Ascending aorta (tissue), 2 donors: ENCODE data around the gene SREBF1. TPM values are rescaled to one million over a fixed set of nuclear protein-coding genes. Genes with fewer than 3 reads are reported as not detected.
A peak's percentile ranks its signal among the peaks of the same experiment; 100 is the strongest.

ENCODE experiments used
- DNase-seq, 2 donors: peaks; one replicate each; pipeline ENCODE4 v3.0.0-alpha.2; 2019; ENCODE audit warnings: low spot score in 2 of 2
- H3K27ac ChIP-seq, 2 donors: fragments of 200-600 bp; sonication (generic); one replicate each; pipeline ENCODE4 v1.5.1; 2016 to 2017; ENCODE audit warnings: mild to moderate bottlenecking in 1 of 2
- H3K27me3 ChIP-seq: fragments of 200-600 bp; sonication (generic); one replicate; pipeline ENCODE4 v1.5.1; 2017
- H3K36me3 ChIP-seq, 2 donors: fragments of 200-600 bp; sonication (generic); one replicate each; pipeline ENCODE4 v1.5.1; 2016
- H3K4me1 ChIP-seq, 2 donors: fragments of 200-600 bp; sonication (generic); one replicate each; pipeline ENCODE4 v1.5.1; 2016 to 2017; ENCODE audit warnings: mild to moderate bottlenecking in 1 of 2
- H3K4me3 ChIP-seq, 2 donors: fragments of 200-600 bp; sonication (generic); one replicate each; pipeline ENCODE4 v1.5.1; 2016 to 2017; ENCODE audit warnings: mild to moderate bottlenecking in 1 of 2
- H3K9me3 ChIP-seq, 2 donors: fragments of 200-600 bp; sonication (generic); one replicate each; pipeline ENCODE4 v1.5.1; 2016
- CTCF ChIP-seq, 3 experiments: fragments of 200-600 bp in 2 of 3; fragments of 450-650 bp in 1 of 3; sonication (generic) in 2 of 3; IDR thresholded peaks; one replicate each; pipeline ENCODE4 v1.5.1; 2016 to 2019; ENCODE audit warnings: antibody characterized with exemption in 3 of 3, mild to moderate bottlenecking in 1 of 3, moderate library complexity in 1 of 3
- intact Hi-C: fragments of 100-400 bp; cut with DNase I; formaldehyde crosslinking; loops from one replicate; pipeline ENCODE4 v1.15.1; 2023
- total RNA-seq: library from RNA; depleted of rRNA; stranded (reverse); fragments of >200 nt; gene quantifications from one replicate; pipeline ENCODE4 v1.1.0, GENCODE V29; 2016

The SREBF1 gene
- total RNA-seq, 1 donor from 2014 or later = 141 TPM

- Histone ChIP-seq H3K4me3 (no peak overlapping the region), H3K27me3 (no peaks in the 10 kb centered on the region), H3K27ac (no peak overlapping the region), H3K4me1 (peaks cover 5 to 32% of the 10 kb centered on the region in 2 donors), H3K9me3 (no peaks in the 10 kb centered on the region), H3K36me3 (peaks cover 7 to 14% of the 10 kb centered on the region in 2 donors)
- no peak for DNase-seq
- intact Hi-C loops = no loop called here
- TF ChIP-seq CTCF (IDR thresholded peaks at IDR 0.05) = no peak
These were observed 6.3 kb upstream of the SREBF1 start for GRCh38 chr17:17843096-17843495.

DNA sequence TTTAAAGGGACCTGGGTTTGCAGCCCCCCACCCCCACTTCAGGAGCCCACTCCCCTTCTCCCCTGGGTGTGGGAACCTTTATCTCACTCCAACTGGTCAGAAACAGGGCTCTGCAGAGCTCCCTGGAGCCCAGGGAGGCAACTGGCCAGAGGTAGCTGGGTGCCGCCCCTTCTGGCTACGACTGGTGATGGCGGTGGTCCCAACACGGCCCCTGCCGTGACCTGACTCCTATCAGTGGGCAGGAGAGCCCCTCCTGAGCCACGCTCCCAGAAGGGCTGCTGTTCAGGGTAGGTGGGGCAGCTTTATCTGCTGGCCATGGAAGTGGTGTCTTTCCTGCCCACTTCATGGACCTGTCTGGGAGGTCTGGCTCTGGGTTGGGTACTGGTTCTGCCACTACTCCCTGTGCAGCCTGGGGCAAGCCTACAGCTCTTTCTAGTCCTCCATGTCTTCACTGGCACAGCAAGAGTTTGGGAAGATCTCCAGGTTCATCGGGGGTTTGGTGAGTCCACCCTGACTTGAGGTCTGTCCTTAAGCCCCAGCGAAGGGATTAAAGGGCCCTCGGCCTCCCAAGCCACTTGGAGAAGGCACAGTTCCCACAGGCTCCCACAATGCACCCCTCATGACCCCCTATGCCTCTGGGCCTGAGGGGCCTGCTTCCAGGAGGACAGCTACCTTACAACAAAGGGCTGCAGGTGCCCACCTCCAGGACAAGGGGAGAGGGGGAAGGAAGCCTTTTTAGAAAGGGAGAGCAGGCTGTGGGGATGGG lies 5.5 kb upstream of the SREBF1 start:
- no peak for TF ChIP-seq CTCF (IDR thresholded peaks at IDR 0.05)
- DNase-seq = no peak
- H3K27me3 ChIP-seq = no peaks in the 10 kb centered on the region
- intact Hi-C loops = no loop called here
- H3K36me3 ChIP-seq = peaks cover 4 to 14% of the 10 kb centered on the region in 2 donors
- no peak overlapping the region for H3K4me3 ChIP-seq
- H3K4me1 ChIP-seq = peaks cover 9 to 39% of the 10 kb centered on the region in 2 donors
- H3K9me3 ChIP-seq = no peaks in the 10 kb centered on the region
- peak overlapping the region; percentile 93 to 98 for H3K27ac ChIP-seq

DNA sequence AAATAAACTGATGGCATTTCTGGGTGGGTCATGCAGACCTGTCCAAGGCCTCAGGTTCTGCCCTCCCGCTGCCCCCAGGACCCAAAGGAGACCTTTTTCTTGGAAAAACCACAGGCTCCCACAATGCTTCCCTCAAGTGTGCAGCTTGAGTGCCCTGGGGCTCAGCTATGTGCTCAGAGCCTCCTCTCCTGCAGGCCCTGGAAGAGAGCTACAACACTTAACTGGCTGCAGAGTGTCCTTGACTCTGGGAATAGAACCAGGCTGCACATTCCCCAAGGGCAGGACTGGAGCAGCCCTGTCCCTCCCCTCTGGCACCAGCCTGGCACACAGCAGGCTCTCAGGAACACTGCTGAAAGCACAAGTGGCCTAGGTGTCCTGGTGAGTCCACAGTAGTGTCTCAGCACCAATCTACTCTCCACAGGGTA lies 4.8 kb upstream of the SREBF1 start:
- Histone ChIP-seq H3K36me3 (peaks cover 0 to 7% of the 10 kb centered on the region in 2 donors), H3K9me3 (no peaks in the 10 kb centered on the region), H3K27me3 (no peaks in the 10 kb centered on the region), H3K27ac (peak overlapping the region; percentile 93 to 98), H3K4me3 (no peak overlapping the region), H3K4me1 (peaks cover 12 to 44% of the 10 kb centered on the region in 2 donors)
- DNase-seq = no peak
- no peak for TF ChIP-seq CTCF (IDR thresholded peaks at IDR 0.05)
- intact Hi-C loops = no loop called here

DNA sequence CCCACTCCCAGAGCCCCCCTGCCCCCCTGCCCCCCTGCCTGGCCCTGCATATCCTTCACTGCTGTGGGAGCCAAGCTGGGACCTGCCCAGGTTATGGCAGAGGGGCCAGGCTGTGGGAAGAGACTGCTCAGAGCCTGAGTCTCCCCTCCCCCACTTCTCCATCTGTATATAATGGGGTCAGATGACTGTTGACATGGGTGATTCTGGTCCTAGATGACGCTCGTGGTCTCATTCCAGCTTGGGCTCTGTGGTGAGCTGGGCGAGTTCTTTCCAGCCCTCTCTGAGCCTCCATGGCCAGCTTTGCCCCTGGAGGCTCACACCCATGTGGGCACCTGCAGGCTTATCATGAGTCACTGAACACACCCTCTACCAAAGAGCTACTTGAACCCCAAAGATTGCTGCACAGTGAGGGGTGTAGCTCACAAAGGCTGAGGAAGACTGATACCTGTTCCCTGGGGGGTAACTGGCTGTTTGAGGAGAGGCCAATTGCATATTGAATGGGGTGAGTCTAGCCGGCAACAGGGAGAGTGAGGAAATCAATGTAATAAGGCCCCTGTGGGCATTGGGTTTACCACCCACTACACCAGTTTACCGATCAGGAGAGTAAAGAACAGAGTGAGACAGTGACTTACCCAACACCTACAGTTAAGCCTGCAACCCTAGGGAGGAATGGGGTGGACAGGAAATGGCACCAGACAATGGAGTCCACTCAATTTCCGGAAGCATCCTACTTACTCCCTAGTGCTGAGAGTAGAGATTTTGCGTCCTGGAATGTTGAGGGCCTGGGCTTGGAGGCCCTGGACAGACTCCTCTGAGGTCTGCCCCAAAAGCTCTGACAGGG lies 4.2 kb upstream of the SREBF1 start:
- peak overlapping the region; percentile 61 to 66 for H3K4me3 ChIP-seq
- H3K4me1 ChIP-seq = peaks cover 12 to 45% of the 10 kb centered on the region in 2 donors
- H3K27me3 ChIP-seq = no peaks in the 10 kb centered on the region
- peaks cover 0 to 2% of the 10 kb centered on the region in 2 donors for H3K36me3 ChIP-seq
- intact Hi-C loops = loop anchor here (1.0 kb wide), 1 partner anchor 18 kb away; no protein-coding TSS in a partner anchor
- peak overlapping the region; percentile 93 to 98 for H3K27ac ChIP-seq
- TF ChIP-seq CTCF (IDR thresholded peaks at IDR 0.05) = no peak
- no peak for DNase-seq
- no peaks in the 10 kb centered on the region for H3K9me3 ChIP-seq

DNA sequence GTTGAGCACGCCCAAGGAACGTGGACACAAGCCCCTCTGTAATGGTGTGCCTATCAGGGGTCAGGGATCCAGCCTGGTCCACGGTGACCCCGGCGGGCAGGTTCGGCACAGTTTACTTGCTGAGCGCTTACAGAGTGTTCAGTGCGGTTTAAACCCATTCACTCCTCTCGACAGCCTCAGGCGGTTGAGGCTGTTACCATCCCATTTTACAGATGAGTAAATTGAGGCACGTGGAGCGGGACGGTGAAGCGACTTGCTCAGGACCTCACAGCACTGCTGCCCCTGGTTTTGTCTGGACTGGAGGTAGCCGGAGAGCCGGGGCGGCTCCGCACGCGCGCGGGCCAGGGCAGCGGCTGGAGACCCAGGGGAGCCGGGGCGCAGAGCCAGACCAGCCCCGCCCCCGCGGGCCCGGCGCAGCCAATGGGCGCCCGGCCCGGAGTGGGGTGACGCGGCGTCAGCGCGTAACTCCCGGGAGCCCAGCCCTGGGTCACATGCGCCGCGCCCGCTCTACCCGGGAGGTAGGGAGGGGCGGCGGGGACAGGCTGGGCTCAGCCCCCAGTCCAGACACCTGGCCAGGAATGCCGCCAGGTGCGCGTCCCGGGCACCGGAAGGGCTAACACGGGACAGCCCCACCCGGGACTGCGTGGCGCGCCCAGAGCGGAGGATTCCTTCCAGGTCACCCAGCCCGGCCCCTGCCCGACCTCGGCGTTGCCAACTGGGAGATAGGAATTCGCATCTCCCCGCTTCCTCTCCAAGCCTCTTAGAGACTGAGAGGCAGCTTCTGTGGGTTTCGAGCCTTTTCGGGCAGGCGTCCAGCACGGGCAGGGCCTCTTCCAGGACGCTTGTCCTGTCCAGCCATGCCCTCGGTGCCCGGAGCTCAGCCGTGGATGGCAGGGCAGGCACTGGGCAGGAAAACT lies 3.3 kb upstream of the SREBF1 start:
- no peaks in the 10 kb centered on the region for H3K36me3 ChIP-seq
- no peaks in the 10 kb centered on the region for H3K9me3 ChIP-seq
- no peak for TF ChIP-seq CTCF (IDR thresholded peaks at IDR 0.05)
- H3K4me3 ChIP-seq = peak overlapping the region; percentile 61 to 66
- peak; percentile 63 to 92 for DNase-seq
- peak overlapping the region; percentile 93 to 98 for H3K27ac ChIP-seq
- peaks cover 19 to 53% of the 10 kb centered on the region in 2 donors for H3K4me1 ChIP-seq
- H3K27me3 ChIP-seq = no peaks in the 10 kb centered on the region
- intact Hi-C loops = loop anchor here (1.0 to 5.0 kb wide), 2 partner anchors 17 to 88 kb away; no protein-coding TSS in a partner anchor
